Mesendoderm (in vitro differentiated cells): Measurements from ENCODE around the gene ZNF778.

ENCODE experiments used
- DNase-seq: peaks from one replicate; pipeline ENCODE4 v3.0.0; 2013
- H2AK5ac ChIP-seq: 2 replicates; pipeline ENCODE4 v1.6.1; 2013; ENCODE audit warnings: low read length, inconsistent platforms
- H2BK120ac ChIP-seq: 2 replicates; pipeline ENCODE4 v1.6.1; 2013; ENCODE audit warnings: low read depth, mild to moderate bottlenecking, low read length, moderate library complexity, mixed read lengths
- H2BK15ac ChIP-seq: replicated peaks from 2 replicates; pipeline ENCODE4 v1.6.1; 2013; ENCODE audit warnings: low read depth, mild to moderate bottlenecking, moderate library complexity
- H2BK5ac ChIP-seq: 2 replicates; pipeline ENCODE4 v1.6.1; 2013; ENCODE audit warnings: low read length, inconsistent platforms
- H3K18ac ChIP-seq: 2 replicates; pipeline ENCODE4 v1.6.1; 2013; ENCODE audit warnings: mild to moderate bottlenecking, low read length, mixed read lengths
- H3K23ac ChIP-seq: one replicate; pipeline ENCODE4 v1.6.1; 2013; ENCODE audit warnings: low read length
- H3K27ac ChIP-seq: 2 replicates; pipeline ENCODE4 v1.5.1; 2013; ENCODE audit warnings: low read depth, mild to moderate bottlenecking, inconsistent platforms, low read length, moderate library complexity
- H3K27me3 ChIP-seq: 2 replicates; pipeline ENCODE4 v1.6.1; 2013; ENCODE audit warnings: low read length, control low read depth, mild to moderate bottlenecking, inconsistent platforms; ENCODE audit not compliant: insufficient read depth, poor library complexity
- H3K36me3 ChIP-seq: 2 replicates; pipeline ENCODE4 v1.6.1; 2013; ENCODE audit warnings: low read length, inconsistent platforms; ENCODE audit not compliant: control insufficient read depth, insufficient read depth
- H3K4ac ChIP-seq: one replicate; pipeline ENCODE4 v1.6.1; 2013; ENCODE audit warnings: low read depth, mild to moderate bottlenecking, low read length, moderate library complexity
- H3K4me1 ChIP-seq: 2 replicates; pipeline ENCODE4 v1.6.1; 2013; ENCODE audit warnings: low read depth, low read length, inconsistent platforms; ENCODE audit not compliant: control insufficient read depth
- H3K4me2 ChIP-seq: 2 replicates; pipeline ENCODE4 v1.6.1; 2013; ENCODE audit warnings: low read length
- H3K4me3 ChIP-seq: 2 replicates; pipeline ENCODE4 v1.5.1; 2013; ENCODE audit warnings: mild to moderate bottlenecking, low read length
- H3K56ac ChIP-seq: one replicate; pipeline ENCODE4 v1.6.1; 2013; ENCODE audit warnings: low read length
- H3K79me1 ChIP-seq: 2 replicates; pipeline ENCODE4 v1.6.1; 2013; ENCODE audit warnings: low read length, inconsistent platforms
- H3K79me2 ChIP-seq: 2 replicates; pipeline ENCODE4 v1.6.1; 2013; ENCODE audit warnings: mild to moderate bottlenecking, low read length; ENCODE audit not compliant: control insufficient read depth, insufficient read depth
- H3K9ac ChIP-seq: 2 replicates; pipeline ENCODE4 v1.6.1; 2013; ENCODE audit warnings: low read length, inconsistent platforms
- H4K5ac ChIP-seq: one replicate; pipeline ENCODE4 v1.6.1; 2013; ENCODE audit warnings: low read length
- H4K8ac ChIP-seq: one replicate; pipeline ENCODE4 v1.6.1; 2013; ENCODE audit warnings: low read depth, mild to moderate bottlenecking, control low read depth, low read length, moderate library complexity
- WGBS: extraction: QIAGEN DNeasy Blood & Tissue Kit; methylation state at CpG from one replicate; pipeline ENCODE4 v1.1.7; 2013; ENCODE audit warnings: low lambda C conversion rate, missing lambda C conversion rate; ENCODE audit not compliant: insufficient coverage; ENCODE audit errors: extremely low coverage; 5-methylcytosine and 5-hydroxymethylcytosine counted together

ZNF778 gene

DNA sequence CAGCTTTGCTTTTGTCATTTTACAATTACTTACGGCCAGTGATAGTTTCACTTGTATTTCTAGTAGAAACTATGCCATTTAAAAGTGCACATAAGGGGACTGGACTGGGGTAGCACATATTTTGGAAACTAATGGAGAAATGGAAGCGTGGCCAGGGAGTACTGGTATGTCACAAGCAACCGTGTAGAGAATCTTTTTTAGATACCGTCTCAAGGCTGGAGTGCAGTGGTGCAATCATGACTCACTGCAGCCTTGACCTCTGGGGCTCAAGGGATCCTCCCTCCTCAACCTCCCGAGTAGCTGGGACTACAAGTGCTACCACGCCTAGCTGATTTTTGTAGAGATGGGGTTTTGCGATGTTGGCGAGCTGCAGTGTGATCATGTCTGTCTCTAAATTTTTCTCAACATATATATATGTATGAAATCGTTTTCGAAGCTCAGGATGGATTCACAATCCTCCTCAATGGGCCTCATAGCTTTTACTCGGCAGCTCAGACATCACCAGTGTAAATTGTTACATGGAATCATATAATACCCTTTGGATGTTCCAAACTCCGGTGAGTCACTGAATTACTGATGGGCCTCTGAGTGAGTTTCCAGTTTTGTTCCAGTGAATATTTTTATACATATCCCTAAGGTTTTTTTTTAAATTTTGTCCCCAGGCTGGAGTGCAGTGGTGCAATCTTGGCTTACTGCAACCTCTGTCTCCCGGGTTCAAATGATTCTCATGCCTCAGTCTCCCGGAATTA is 51.7 kb downstream of the ZNF778 start:
- no peak for DNase-seq
- no peak overlapping the region for H3K4ac ChIP-seq
- no peaks in the 10 kb centered on the region for H3K4me1 ChIP-seq
- no peak overlapping the region for H3K4me3 ChIP-seq
- no peak overlapping the region for H4K5ac ChIP-seq
- peaks cover 12% of the 10 kb centered on the region for H3K36me3 ChIP-seq
- no peak overlapping the region for H4K8ac ChIP-seq
- H3K79me2 ChIP-seq, result no peaks in the 10 kb centered on the region
- no peak overlapping the region for H3K9ac ChIP-seq
- H2BK120ac ChIP-seq, result no peak overlapping the region
- no peak overlapping the region for H3K4me2 ChIP-seq
- no peaks in the 10 kb centered on the region for H3K27me3 ChIP-seq
- no peak overlapping the region for H3K56ac ChIP-seq
- peaks cover 1% of the 10 kb centered on the region for H3K79me1 ChIP-seq
- no peak overlapping the region for H3K27ac ChIP-seq
- no peak overlapping the region for H3K23ac ChIP-seq
- H2BK5ac ChIP-seq, result no peak overlapping the region
- WGBS, result no CpG with 5 or more reads among the region's 14 CpGs
- H3K18ac ChIP-seq, result no peak overlapping the region
- H2BK15ac ChIP-seq, result no peak overlapping the region
- no peak overlapping the region for H2AK5ac ChIP-seq

DNA sequence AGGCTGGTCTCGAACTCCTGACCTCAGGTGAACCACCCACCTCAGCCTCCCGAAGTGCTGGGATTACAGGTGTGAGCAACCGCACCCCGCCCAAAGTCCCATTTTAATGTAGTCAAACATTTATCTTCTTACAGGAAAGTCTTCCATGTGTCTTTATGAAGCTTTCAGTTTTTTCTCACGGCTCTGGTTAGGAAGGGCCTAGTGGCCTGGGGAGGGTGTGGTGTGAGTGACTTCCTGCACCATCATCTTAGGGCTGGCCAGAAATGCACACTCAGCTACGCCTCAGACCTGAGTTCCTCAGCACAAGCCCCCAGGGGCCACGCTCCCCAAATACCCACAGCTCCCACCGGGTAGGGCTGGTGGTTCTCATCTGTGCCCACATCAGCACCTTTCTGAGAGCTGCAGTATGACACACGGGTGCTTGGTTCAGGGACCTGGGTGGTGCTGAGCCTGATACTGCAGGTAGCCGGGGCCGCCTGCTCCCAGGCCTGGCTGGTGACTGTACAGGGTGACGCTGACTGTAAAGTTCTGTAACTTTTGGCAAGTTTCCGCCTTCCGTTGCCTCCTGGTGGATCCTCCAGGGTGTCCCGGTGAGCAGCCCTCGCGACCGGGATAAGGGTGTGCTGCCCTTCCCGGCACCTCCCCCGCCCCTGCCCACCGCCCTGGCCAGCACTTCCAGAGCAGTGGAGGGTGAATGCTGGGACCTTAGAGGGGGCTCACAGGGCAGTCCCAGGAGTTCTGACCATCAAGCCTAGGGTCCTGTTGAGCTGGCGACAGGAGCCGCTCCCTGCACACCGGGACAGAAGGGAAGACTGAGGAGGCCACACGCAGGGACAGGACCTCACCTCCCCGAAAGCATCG is 52.5 kb downstream of the ZNF778 start:
- Histone ChIP-seq H4K8ac (no peak overlapping the region), H2BK5ac (no peak overlapping the region), H3K27ac (no peak overlapping the region), H2BK15ac (no peak overlapping the region), H3K4me2 (no peak overlapping the region), H3K23ac (no peak overlapping the region), H3K4me1 (no peaks in the 10 kb centered on the region), H3K9ac (no peak overlapping the region), H3K4me3 (no peak overlapping the region), H3K18ac (no peak overlapping the region), H3K79me1 (peaks cover 1% of the 10 kb centered on the region), H2AK5ac (no peak overlapping the region), H2BK120ac (no peak overlapping the region), H3K36me3 (peaks cover 12% of the 10 kb centered on the region), H4K5ac (no peak overlapping the region), H3K79me2 (no peaks in the 10 kb centered on the region), H3K27me3 (no peaks in the 10 kb centered on the region), H3K56ac (no peak overlapping the region), H3K4ac (no peak overlapping the region)
- DNase-seq, result no peak
- whole genome bisulfite sequencing, result no CpG with 5 or more reads among the region's 27 CpGs

DNA sequence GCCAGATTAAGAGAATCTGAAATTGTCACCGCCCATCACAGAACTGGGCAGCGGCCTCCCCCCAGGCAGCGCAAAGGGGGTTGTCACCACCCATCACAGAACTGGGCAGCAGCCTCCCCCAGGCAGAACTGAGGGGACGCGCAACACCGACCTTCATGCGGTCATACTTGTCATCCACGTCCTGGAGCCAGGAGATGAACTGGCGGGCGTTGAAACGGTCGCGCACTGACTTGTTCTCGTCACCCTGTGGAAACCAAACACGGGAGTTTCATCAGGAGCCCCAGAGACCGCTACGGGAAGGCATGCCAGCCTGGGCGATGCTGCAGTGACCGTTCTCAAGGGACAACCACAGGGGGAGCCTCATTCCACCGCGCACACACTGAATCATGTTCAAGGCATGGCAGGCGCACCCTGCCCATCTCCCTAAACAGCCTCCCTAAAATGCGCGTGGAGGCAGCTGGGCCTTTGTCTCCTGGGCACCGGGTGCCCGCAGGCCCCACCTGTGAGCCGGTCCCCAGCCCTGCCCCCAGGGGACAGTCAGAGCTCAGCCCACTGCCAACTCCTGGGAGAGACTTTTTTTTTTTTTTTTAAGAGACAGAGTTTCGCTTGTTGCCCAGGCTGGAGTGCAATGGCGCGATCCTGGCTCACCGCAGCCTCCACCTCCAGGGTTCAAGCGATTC is 53.3 kb downstream of the ZNF778 start:
- Histone ChIP-seq H3K4me1 (no peaks in the 10 kb centered on the region), H3K4me3 (no peak overlapping the region), H3K9ac (no peak overlapping the region), H3K56ac (no peak overlapping the region), H4K5ac (no peak overlapping the region), H2AK5ac (no peak overlapping the region), H3K27me3 (no peaks in the 10 kb centered on the region), H3K27ac (no peak overlapping the region), H3K36me3 (peaks cover 12% of the 10 kb centered on the region), H2BK15ac (no peak overlapping the region), H2BK5ac (no peak overlapping the region), H3K79me2 (no peaks in the 10 kb centered on the region), H3K18ac (no peak overlapping the region), H3K79me1 (peaks cover 1% of the 10 kb centered on the region), H3K4ac (no peak overlapping the region), H3K23ac (no peak overlapping the region), H4K8ac (no peak overlapping the region), H2BK120ac (no peak overlapping the region), H3K4me2 (no peak overlapping the region)
- DNase-seq, result no peak
- WGBS, result no CpG with 5 or more reads among the region's 32 CpGs

DNA sequence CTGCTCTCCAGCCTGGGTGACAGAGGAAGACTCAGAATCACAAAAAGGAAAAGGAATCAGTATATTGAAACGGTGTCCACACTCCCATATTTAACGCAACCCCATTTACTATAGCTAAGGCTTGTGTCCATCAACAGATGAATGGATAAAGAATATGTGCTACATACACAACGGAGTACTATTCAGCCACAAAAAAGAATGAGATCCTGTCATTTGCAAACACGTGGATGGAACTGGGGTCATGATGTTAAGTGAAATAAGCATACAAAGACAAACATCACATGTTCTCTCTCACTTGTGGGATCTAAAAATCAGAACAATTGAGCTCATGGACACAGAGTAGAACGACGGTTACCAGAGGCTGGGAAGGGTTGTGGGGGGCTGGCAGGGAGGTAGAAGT is 55.1 kb downstream of the ZNF778 start:
- H3K4me1 ChIP-seq, result no peaks in the 10 kb centered on the region
- peaks cover 12% of the 10 kb centered on the region for H3K36me3 ChIP-seq
- no peak overlapping the region for H3K4me2 ChIP-seq
- no peak overlapping the region for H3K4ac ChIP-seq
- no peak overlapping the region for H3K18ac ChIP-seq
- H2AK5ac ChIP-seq, result no peak overlapping the region
- H2BK5ac ChIP-seq, result no peak overlapping the region
- H2BK120ac ChIP-seq, result no peak overlapping the region
- no peak overlapping the region for H2BK15ac ChIP-seq
- no peak for DNase-seq
- H3K4me3 ChIP-seq, result no peak overlapping the region
- no peak overlapping the region for H3K27ac ChIP-seq
- peaks cover 1% of the 10 kb centered on the region for H3K79me1 ChIP-seq
- H3K23ac ChIP-seq, result no peak overlapping the region
- WGBS, result no CpG with 5 or more reads among the region's 6 CpGs
- no peak overlapping the region for H4K5ac ChIP-seq
- H3K27me3 ChIP-seq, result no peaks in the 10 kb centered on the region
- H4K8ac ChIP-seq, result no peak overlapping the region
- H3K56ac ChIP-seq, result no peak overlapping the region
- no peaks in the 10 kb centered on the region for H3K79me2 ChIP-seq
- H3K9ac ChIP-seq, result no peak overlapping the region

DNA sequence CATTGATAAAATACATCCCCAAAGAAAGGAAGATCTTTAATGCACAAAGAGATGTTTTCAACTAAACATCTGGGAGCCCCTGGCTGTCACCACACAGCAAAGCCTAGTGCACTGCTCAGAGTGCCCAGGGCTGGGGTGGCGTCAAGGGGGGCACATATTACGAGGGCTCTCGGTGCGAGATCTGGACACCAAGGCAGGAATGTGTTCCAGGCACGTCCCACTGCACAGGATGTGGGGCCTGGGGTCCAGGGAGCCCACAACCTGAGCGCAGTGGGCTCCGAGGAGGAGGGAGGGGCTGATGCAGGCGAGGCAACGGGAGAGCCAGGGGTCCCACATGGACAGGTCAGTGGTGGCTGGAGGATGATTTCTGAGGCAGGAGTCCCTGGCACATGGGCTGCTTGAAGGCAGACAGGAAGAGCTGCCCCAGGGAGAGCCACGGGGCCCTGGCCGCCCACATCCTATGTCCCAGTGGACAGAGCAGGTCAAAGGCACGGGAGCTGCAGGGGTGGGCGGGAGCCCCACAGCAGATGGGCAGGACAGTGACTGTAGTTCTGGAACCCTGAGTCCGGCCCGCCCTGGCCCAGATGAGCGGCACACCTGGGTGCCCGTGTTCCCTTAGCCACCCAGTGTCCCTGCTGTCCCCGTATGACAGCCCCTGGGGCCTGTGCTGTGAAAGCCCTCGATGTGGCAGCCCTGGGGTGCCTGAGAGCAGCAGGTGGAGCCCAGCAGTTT is 56.4 kb downstream of the ZNF778 start:
- Histone ChIP-seq H3K79me1 (peaks cover 5% of the 10 kb centered on the region), H3K4me3 (no peak overlapping the region), H3K27ac (no peak overlapping the region), H3K56ac (no peak overlapping the region), H2BK15ac (no peak overlapping the region), H3K36me3 (peaks cover 14% of the 10 kb centered on the region), H2BK5ac (no peak overlapping the region), H3K79me2 (no peaks in the 10 kb centered on the region), H3K18ac (no peak overlapping the region), H2AK5ac (no peak overlapping the region), H4K5ac (no peak overlapping the region), H3K9ac (no peak overlapping the region), H3K27me3 (no peaks in the 10 kb centered on the region), H3K4me2 (no peak overlapping the region), H4K8ac (no peak overlapping the region), H2BK120ac (no peak overlapping the region), H3K23ac (no peak overlapping the region), H3K4me1 (no peaks in the 10 kb centered on the region), H3K4ac (no peak overlapping the region)
- no peak for DNase-seq
- no CpG with 5 or more reads among the region's 19 CpGs for WGBS
